IMR-90 (cell line): Measurements from ENCODE around the gene CCN2. TPM values are rescaled to one million over a fixed set of nuclear protein-coding genes. Genes with fewer than 3 reads are reported as not detected.

Experiments
- ATAC-seq: fragments of 200-7000 bp; cut with Tn5 transposase; 2 replicates; pipeline ENCODE4 v1.9.1; 2020; ENCODE audit warnings: low read depth, mild to moderate bottlenecking, moderate library complexity
- BruUV-seq: library from RNA; stranded (reverse); fragments of 400-500 nt; replicated peaks from 2 replicates; lab custom pipeline; 2021; lab: Mats Ljungman, UMichigan
- CTCF ChIA-PET: fragments of 300-600 bp; formaldehyde crosslinking; extraction: SDS; loops from one replicate; lab custom pipeline; 2021; ENCODE audit warnings: antibody characterized with exemption; lab: Yijun Ruan, JAX
- POLR2A ChIA-PET: fragments of 300-600 bp; sonication (Branson Sonifier 250); formaldehyde crosslinking; loops from one replicate; lab custom pipeline; 2022; ENCODE audit warnings: antibody characterized with exemption; ENCODE audit not compliant: unreplicated experiment; lab: Charles Lee
- DNase-seq: peaks from one replicate; pipeline ENCODE4 v3.0.0; 2013
- H2AFZ ChIP-seq: replicated peaks from 2 replicates; pipeline ENCODE3; 2013; ENCODE audit warnings: low read length, mild to moderate bottlenecking; ENCODE audit not compliant: poor library complexity
- H2AK5ac ChIP-seq: 2 replicates; pipeline ENCODE4 v1.6.1; 2013; ENCODE audit warnings: low read depth, low read length, inconsistent platforms
- H2AK9ac ChIP-seq: replicated peaks from 2 replicates; pipeline ENCODE3; 2013; ENCODE audit warnings: mild to moderate bottlenecking, low read depth, low read length, moderate library complexity; ENCODE audit not compliant: poor library complexity
- H2BK120ac ChIP-seq: 2 replicates; pipeline ENCODE4 v1.6.1; 2013; ENCODE audit warnings: low read depth, low read length, inconsistent platforms
- H2BK15ac ChIP-seq: 3 replicates; pipeline ENCODE4 v1.6.1; 2013; ENCODE audit warnings: low read depth, low read length, inconsistent platforms
- H2BK20ac ChIP-seq: 2 replicates; pipeline ENCODE4 v1.6.1; 2013; ENCODE audit warnings: low read depth, mild to moderate bottlenecking, inconsistent platforms, low read length, moderate library complexity
- H2BK5ac ChIP-seq: 2 replicates; pipeline ENCODE4 v1.6.1; 2013; ENCODE audit warnings: mild to moderate bottlenecking, low read depth, low read length, inconsistent platforms; ENCODE audit not compliant: poor library complexity, severe bottlenecking
- H3K14ac ChIP-seq: replicated peaks from 2 replicates; pipeline ENCODE4 v1.6.1; 2013; ENCODE audit warnings: low read depth, low read length, inconsistent platforms
- H3K18ac ChIP-seq: 2 replicates; pipeline ENCODE4 v1.6.1; 2013; ENCODE audit warnings: low read depth, low read length, control low read depth
- H3K23ac ChIP-seq: 2 replicates; pipeline ENCODE4 v1.6.1; 2013; ENCODE audit warnings: low read depth, low read length, inconsistent platforms
- H3K27ac ChIP-seq: 2 replicates; pipeline ENCODE4 v1.5.1; 2013; ENCODE audit warnings: mild to moderate bottlenecking, control low read depth, low read length; ENCODE audit not compliant: insufficient read depth
- H3K27me3 ChIP-seq: 2 replicates; pipeline ENCODE4 v1.6.1; 2013; ENCODE audit warnings: low read length; ENCODE audit not compliant: control insufficient read depth, insufficient read depth
- H3K36me3 ChIP-seq: 2 replicates; pipeline ENCODE4 v1.6.1; 2013; ENCODE audit warnings: low read length, mixed read lengths; ENCODE audit not compliant: control insufficient read depth, insufficient read depth
- H3K4ac ChIP-seq: 2 replicates; pipeline ENCODE4 v1.6.1; 2013; ENCODE audit warnings: low read depth, low read length, inconsistent platforms
- H3K4me1 ChIP-seq: 2 replicates; pipeline ENCODE4 v1.6.1; 2013; ENCODE audit warnings: low read length, mixed read lengths; ENCODE audit not compliant: control insufficient read depth, insufficient read depth
- H3K4me2 ChIP-seq: 2 replicates; pipeline ENCODE4 v1.6.1; 2013; ENCODE audit warnings: low read depth, mild to moderate bottlenecking, control low read depth, low read length, moderate library complexity
- H3K4me3 ChIP-seq: 2 replicates; pipeline ENCODE4 v1.5.1; 2013; ENCODE audit warnings: low read depth, mild to moderate bottlenecking, control low read depth, low read length, moderate library complexity; ENCODE audit not compliant: insufficient read depth
- H3K56ac ChIP-seq: 2 replicates; pipeline ENCODE4 v1.6.1; 2013; ENCODE audit warnings: low read length, inconsistent platforms; ENCODE audit not compliant: insufficient read depth; ENCODE audit errors: extremely low read depth
- H3K79me1 ChIP-seq, 2 experiments: 2 replicates each; pipeline ENCODE4 v1.6.1; 2013; ENCODE audit warnings: low read length in 2 of 2, inconsistent platforms in 1 of 2, low read depth in 1 of 2
- H3K9ac ChIP-seq: 2 replicates; pipeline ENCODE4 v1.6.1; 2013; ENCODE audit warnings: low read depth, low read length, control low read depth
- H3K9me1 ChIP-seq: 2 replicates; pipeline ENCODE4 v1.6.1; 2013; ENCODE audit warnings: low read length, inconsistent platforms; ENCODE audit not compliant: insufficient read depth
- H3K9me3 ChIP-seq: 2 replicates; pipeline ENCODE4 v1.6.1; 2013; ENCODE audit warnings: low read length; ENCODE audit not compliant: control insufficient read depth, insufficient read depth
- H4K20me1 ChIP-seq: 2 replicates; pipeline ENCODE4 v1.6.1; 2013; ENCODE audit warnings: low read length, inconsistent platforms; ENCODE audit not compliant: insufficient read depth
- H4K5ac ChIP-seq: 2 replicates; pipeline ENCODE4 v1.6.1; 2013; ENCODE audit warnings: mild to moderate bottlenecking, low read depth, low read length, control low read depth
- H4K8ac ChIP-seq, 2 experiments: 2 replicates each; pipeline ENCODE4 v1.6.1; 2013; ENCODE audit warnings: low read depth in 2 of 2, low read length in 2 of 2, control low read depth in 1 of 2, inconsistent platforms in 1 of 2
- H4K91ac ChIP-seq: 2 replicates; pipeline ENCODE4 v1.6.1; 2013; ENCODE audit warnings: low read depth, low read length, inconsistent platforms; ENCODE audit not compliant: insufficient read depth
- CHD1 ChIP-seq: IDR thresholded peaks from 2 replicates; pipeline ENCODE4 v1.6.1; 2012; ENCODE audit warnings: low read depth, low read length, improper control_type of control experiment
- ELK1 ChIP-seq: fragments of 150-350 bp; IDR thresholded peaks from 2 replicates; pipeline ENCODE4 v1.6.1; 2016; ENCODE audit warnings: low read depth, mild to moderate bottlenecking, low read length, moderate library complexity, borderline replicate concordance
- MAZ ChIP-seq: IDR thresholded peaks from 2 replicates; pipeline ENCODE4 v1.6.1; 2012; ENCODE audit warnings: low read depth, mild to moderate bottlenecking, low read length, improper control_type of control experiment, moderate library complexity, borderline replicate concordance
- NFE2L2 ChIP-seq: fragments of 150-350 bp; IDR thresholded peaks from 2 replicates; pipeline ENCODE4 v1.6.1; 2016; ENCODE audit warnings: low read depth, mild to moderate bottlenecking, low read length
- POLR2A ChIP-seq: IDR thresholded peaks from 2 replicates; pipeline ENCODE4 v1.6.1; 2012; ENCODE audit warnings: mild to moderate bottlenecking, low read depth, low read length
- RFX5 ChIP-seq: IDR thresholded peaks from 2 replicates; pipeline ENCODE4 v1.8.0; 2012; ENCODE audit warnings: low read depth, mild to moderate bottlenecking, low read length, moderate library complexity
- SMC3 ChIP-seq: fragments of 150-350 bp; IDR thresholded peaks from 2 replicates; pipeline ENCODE4 v1.6.1; 2016; ENCODE audit warnings: low read depth, mild to moderate bottlenecking, antibody characterized with exemption, low read length, moderate library complexity
- USF2 ChIP-seq: fragments of 150-350 bp; IDR thresholded peaks from 2 replicates; pipeline ENCODE4 v1.6.1; 2017; ENCODE audit warnings: mild to moderate bottlenecking, antibody characterized with exemption, low read length, low read depth
- WGBS, 2 experiments: methylation state at CpG; one replicate each; pipeline versions ENCODE4 v1.1.5 to v1.1.7; 2013; ENCODE audit warnings: missing lambda C conversion rate in 2 of 2; ENCODE audit not compliant: insufficient read length in 1 of 2; ENCODE audit errors: extremely low coverage in 2 of 2; 5-methylcytosine and 5-hydroxymethylcytosine counted together
- dilution Hi-C: fragments of 300-500 bp; cut with HindIII; formaldehyde crosslinking; loops from one replicate; pipeline ENCODE4 v1.14.3; 2018; ENCODE audit warnings: low sequenced_read_pairs; ENCODE audit not compliant: unreplicated experiment
- in situ Hi-C: fragments of 300-500 bp; cut with MboI; formaldehyde crosslinking; loops from 3 replicates; pipeline ENCODE4 v1.14.3; 2019; ENCODE audit warnings: low sequenced_read_pairs, inconsistent platforms, mixed read lengths
- intact Hi-C: fragments of 100-400 bp; cut with micrococcal nuclease; formaldehyde crosslinking; loops from 2 replicates; pipeline ENCODE4 v1.10.0; 2022
- polyA plus RNA-seq, 3 experiments: library from polyadenylated mRNA; depleted of rRNA; stranded (reverse); fragments of >200 nt; gene quantifications; 2 replicates each; pipeline ENCODE4 v1.2.3, GENCODE V29; 2012; ENCODE audit warnings: low replicate concordance in 1 of 3
- total RNA-seq: library from RNA; depleted of rRNA; stranded (reverse); fragments of >200 nt; gene quantifications from 2 replicates; pipeline ENCODE4 v1.2.3, GENCODE V29; 2012

The CCN2 gene
- total and polyA plus RNA-seq, 2 of the 4 experiments (the other 2 are of a cell fraction): 148 to 1,205 TPM

- POLR2A ChIA-PET: no interaction called here
- H4K91ac ChIP-seq: no peak overlapping the region
- TF ChIP-seq RFX5 (no peak), CHD1 (no peak), MAZ (no peak), USF2 (no peak), NFE2L2 (no peak), ELK1 (no peak), SMC3 (no peak), POLR2A (no peak)
- H3K4ac ChIP-seq: peak overlapping the region; percentile 19; the same call in 1 of the 2 replicates
- peak overlapping the region; percentile 65 for H2AFZ ChIP-seq
- H4K5ac ChIP-seq: no peak overlapping the region
- H3K79me1 ChIP-seq: peaks cover 0 to 5% of the 10 kb centered on the region in 2 experiments; a peak in 1 of 4 replicates
- dilution Hi-C loops: no loop called here
- H3K36me3 ChIP-seq: no peaks in the 10 kb centered on the region
- peak overlapping the region; percentile 4 for H3K14ac ChIP-seq
- peak overlapping the region; percentile 38; the same call in 1 of the 2 replicates for H2BK120ac ChIP-seq
- H2BK15ac ChIP-seq: peak overlapping the region; percentile 75; the same call in 1 of the 3 replicates
- in situ Hi-C loops: no loop called here
- peak overlapping the region; percentile 79 for H2AK5ac ChIP-seq
- no peak overlapping the region for H3K4me2 ChIP-seq
- intact Hi-C loops: no loop called here
- no peak for ATAC-seq
- no peaks in the 10 kb centered on the region for H3K27me3 ChIP-seq
- peaks cover 8% of the 10 kb centered on the region for H3K4me1 ChIP-seq
- H3K18ac ChIP-seq: peak overlapping the region; percentile 56; the same call in 1 of the 2 replicates
- no peaks in the 10 kb centered on the region for H3K9me3 ChIP-seq
- H2AK9ac ChIP-seq: no peak overlapping the region
- no peak overlapping the region for H3K56ac ChIP-seq
- H3K4me3 ChIP-seq: no peak overlapping the region
- H3K27ac ChIP-seq: no peak overlapping the region
- no CpG with 5 or more reads among the region's 2 CpGs for WGBS, 2 experiments
- peak overlapping the region in 1 of 2 experiments; percentile 32; a peak in 1 of 4 replicates for H4K8ac ChIP-seq
- H2BK5ac ChIP-seq: no peak overlapping the region
- peak overlapping the region; percentile 16; the same call in 1 of the 2 replicates for H2BK20ac ChIP-seq
- H3K23ac ChIP-seq: 0 out of 2 replicates have a peak overlapping the region, but pooled peaks have one; percentile 10
- H3K9ac ChIP-seq: no peak overlapping the region
- no peak for DNase-seq
- CTCF ChIA-PET: interaction anchor here (0.5 kb wide), 1 partner anchor 403 kb away, joined by 3 read pairs; no protein-coding TSS in a partner anchor
- peaks cover 6% of the 10 kb centered on the region; the same call in 1 of the 2 replicates for H3K9me1 ChIP-seq
- no TSS peak for BruUV-seq
- no peaks in the 10 kb centered on the region for H4K20me1 ChIP-seq
These were observed 13.9 kb downstream of the CCN2 start for GRCh38 chr6:131937226-131937625.
